ENCODE results near the gene ZCWPW1.

DNA sequence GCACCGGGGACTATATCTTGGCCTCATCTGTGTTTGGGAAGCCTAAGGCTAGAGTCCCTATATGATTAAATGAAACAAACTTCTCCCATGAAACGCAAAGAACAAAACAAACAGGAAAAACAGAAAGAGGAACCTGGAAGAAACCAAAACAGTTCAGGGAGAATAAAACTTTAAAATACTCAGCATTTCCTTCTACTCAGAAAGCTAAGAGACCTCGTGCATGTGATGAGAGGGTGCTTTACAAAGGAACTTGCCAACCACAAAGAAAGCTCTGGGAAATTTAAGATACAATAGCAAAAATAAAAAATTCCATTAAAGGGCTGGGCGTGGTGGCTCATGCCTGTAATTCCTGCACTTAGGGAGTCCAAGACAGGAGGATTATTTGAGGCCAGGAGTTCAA is 48.3 kb downstream of the ZCWPW1 start:
- TF ChIP-seq POLR2A (IDR thresholded peaks at IDR 0.05) (no peak), CTCF (IDR thresholded peaks at IDR 0.05) (no peak)
